Measurements from ENCODE around the gene CLASRP. TPM values are rescaled to one million over a fixed set of nuclear protein-coding genes. Genes with fewer than 3 reads are reported as not detected.
"Not testable (repeated sequence)": the region's sequence is repeated elsewhere in the genome, so short reads cannot be mapped to it uniquely, and the experiment has no call there.

CLASRP gene
- total RNA-seq: 100 to 1,000 TPM; 106 to 113 TPM

GRCh38 chr19:45038931-45039893 is at the start of gene CLASRP:
CLASRP (plus strand) TSS chr19:45039045; CDS start chr19:45040213, 1,168 bp downstream.
- no peaks in the 10 kb centered on the region for H3K27me3 Mint-ChIP-seq (ENCODE audit: low read depth)
- peak; percentile 91 for DNase-seq
- peaks cover 33% of the 10 kb centered on the region for H3K4me1 Mint-ChIP-seq (ENCODE audit: low read depth)
- no peaks in the 10 kb centered on the region for H3K9me3 Mint-ChIP-seq
- intact Hi-C loops (cut with micrococcal nuclease): loop anchor here (1.0 to 2.0 kb wide), 3 partner anchors 37 to 148 kb away; partner anchors contain the start of genes GEMIN7 and TOMM40
- peak within 1 kb of the TSS; percentile 91 for H3K4me3 Mint-ChIP-seq
- peaks cover 49% of the 10 kb centered on the region for H3K36me3 Mint-ChIP-seq (ENCODE audit: low read depth)
- H3K27ac Mint-ChIP-seq: peak within 1 kb of the TSS; percentile 90
- CTCF ChIA-PET: interaction anchor here (0.6 to 2.3 kb wide), 5 partner anchors 10 to 140 kb away, joined by 3 to 7 read pairs (median 3); partner anchors contain the start of genes BLOC1S3 and TRAPPC6A

DNA sequence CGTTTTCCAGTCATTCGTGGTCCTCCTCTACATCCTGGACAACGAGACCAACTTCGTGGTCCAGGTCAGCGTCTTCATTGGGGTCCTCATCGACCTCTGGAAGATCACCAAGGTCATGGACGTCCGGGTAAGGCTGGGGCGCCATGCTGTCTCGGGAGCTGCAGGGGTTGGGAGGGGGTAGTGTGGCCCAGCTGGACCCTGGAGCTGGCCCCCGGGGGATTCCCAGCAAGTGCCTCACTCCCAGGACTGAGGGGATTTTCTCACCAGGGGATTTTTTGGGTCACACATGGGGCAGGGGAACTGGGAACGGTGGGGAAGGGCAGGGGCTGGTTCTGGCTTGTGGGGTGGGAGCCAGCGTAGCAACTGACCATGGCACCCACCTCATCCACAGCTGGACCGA is 48.4 kb upstream of the CLASRP start:
- CTCF ChIA-PET: no interaction called here
- peaks cover 5% of the 10 kb centered on the region for H3K36me3 Mint-ChIP-seq (ENCODE audit: low read depth)
- no peak overlapping the region for H3K27ac Mint-ChIP-seq
- DNase-seq: no peak
- no peaks in the 10 kb centered on the region for H3K27me3 Mint-ChIP-seq (ENCODE audit: low read depth)
- intact Hi-C loops (cut with micrococcal nuclease): no loop called here
- no peaks in the 10 kb centered on the region for H3K9me3 Mint-ChIP-seq
- no peaks in the 10 kb centered on the region for H3K4me1 Mint-ChIP-seq (ENCODE audit: low read depth)
- H3K4me3 Mint-ChIP-seq: no peak overlapping the region

DNA sequence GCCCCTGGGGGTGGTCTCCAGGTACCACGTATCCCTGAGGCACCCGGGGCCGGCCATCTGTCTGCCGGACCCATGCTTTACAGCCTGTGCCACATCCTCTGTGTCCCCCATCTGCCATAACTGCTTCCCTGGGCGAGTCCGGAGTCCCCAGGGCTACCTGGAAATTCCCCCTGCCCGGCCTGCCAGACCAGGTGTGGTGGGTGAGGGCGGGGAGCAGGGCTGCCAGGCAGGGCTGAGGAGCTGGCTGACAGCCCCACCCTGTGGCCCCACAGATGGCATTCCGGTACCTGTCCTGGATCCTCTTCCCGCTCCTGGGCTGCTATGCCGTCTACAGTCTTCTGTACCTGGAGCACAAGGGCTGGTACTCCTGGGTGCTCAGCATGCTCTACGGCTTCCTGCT is 47.9 kb upstream of the CLASRP start:
- intact Hi-C loops (cut with micrococcal nuclease): no loop called here
- Mint-ChIP-seq H3K4me3 (no peak overlapping the region), H3K4me1 (ENCODE audit: low read depth) (no peaks in the 10 kb centered on the region)

GRCh38 chr19:44992336-44993163 is 46.3 kb upstream of the CLASRP start:
- intact Hi-C loops (cut with micrococcal nuclease): no loop called here
- CTCF ChIA-PET: no interaction called here
- Mint-ChIP-seq H3K4me3 (no peak overlapping the region), H3K9me3 (no peaks in the 10 kb centered on the region), H3K27ac (no peak overlapping the region), H3K36me3 (ENCODE audit: low read depth) (peaks cover 4% of the 10 kb centered on the region), H3K27me3 (ENCODE audit: low read depth) (no peaks in the 10 kb centered on the region), H3K4me1 (ENCODE audit: low read depth) (no peaks in the 10 kb centered on the region)
- DNase-seq: no peak

More for the DNA sequence above, 47.9 kb upstream of the CLASRP start:
- CTCF ChIA-PET: no interaction called here
- Mint-ChIP-seq H3K27ac (no peak overlapping the region), H3K36me3 (ENCODE audit: low read depth) (peaks cover 5% of the 10 kb centered on the region), H3K27me3 (ENCODE audit: low read depth) (no peaks in the 10 kb centered on the region), H3K9me3 (no peaks in the 10 kb centered on the region)
- DNase-seq: no peak

DNA sequence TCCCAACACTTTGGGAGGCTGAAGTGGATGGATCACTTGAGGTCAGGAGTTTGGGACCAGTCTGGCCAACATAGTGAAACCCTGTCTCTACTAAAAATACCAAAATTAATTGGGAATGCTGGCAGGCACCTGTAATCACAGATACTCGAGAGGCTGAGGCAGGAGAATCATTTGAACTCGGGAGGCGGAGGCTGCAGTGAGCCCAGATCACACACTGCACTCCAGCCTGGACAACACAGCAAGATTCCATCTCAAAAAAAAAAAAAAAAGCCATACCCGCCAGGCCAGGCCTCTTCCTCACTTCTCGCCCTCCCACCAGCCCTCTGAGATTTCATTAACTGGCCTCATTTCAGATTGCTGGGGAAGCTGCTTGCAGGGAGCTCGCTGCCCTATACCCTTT is 45.3 kb upstream of the CLASRP start:
- intact Hi-C loops (cut with micrococcal nuclease): no loop called here

DNA sequence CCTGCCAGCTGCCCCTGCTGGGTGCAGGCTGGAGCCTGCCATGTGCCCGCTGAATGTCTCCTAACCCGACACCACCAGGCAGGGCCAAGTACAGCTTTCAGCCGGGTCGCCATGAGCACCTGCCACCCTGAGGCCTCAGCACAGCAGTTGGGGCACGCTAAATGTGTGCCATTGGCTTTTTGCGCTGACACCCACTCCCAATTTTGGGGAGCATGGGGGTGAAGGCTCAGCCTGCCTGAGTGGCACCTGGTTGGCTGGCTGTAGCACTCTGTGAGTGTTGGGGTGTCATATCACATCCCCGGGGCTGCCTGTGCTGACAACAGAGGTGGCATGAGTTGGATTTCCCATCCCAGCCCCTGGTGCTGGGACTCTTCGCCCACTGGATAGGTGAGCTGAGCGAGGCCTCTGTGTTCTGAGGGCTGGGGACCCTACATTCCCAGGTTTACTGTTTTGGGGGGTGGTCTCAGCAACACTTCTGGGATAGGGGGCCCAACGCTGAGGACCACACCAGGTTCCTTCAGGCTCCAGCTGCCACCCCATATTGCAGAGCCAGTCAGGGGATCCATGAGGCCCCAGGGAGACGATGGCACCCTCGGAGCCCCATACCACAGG is 44.8 kb upstream of the CLASRP start:
- Mint-ChIP-seq H3K36me3 (ENCODE audit: low read depth) (peaks cover 1% of the 10 kb centered on the region), H3K9me3 (no peaks in the 10 kb centered on the region), H3K4me3 (no peak overlapping the region), H3K27ac (no peak overlapping the region), H3K4me1 (ENCODE audit: low read depth) (no peaks in the 10 kb centered on the region), H3K27me3 (ENCODE audit: low read depth) (no peaks in the 10 kb centered on the region)
- CTCF ChIA-PET: interaction anchor here (0.6 to 1.0 kb wide), 2 partner anchors 65 to 190 kb away, joined by 3 to 4 read pairs; no protein-coding TSS in a partner anchor
- no peak for DNase-seq
- intact Hi-C loops (cut with micrococcal nuclease): no loop called here

More for the DNA sequence above, 45.3 kb upstream of the CLASRP start:
- CTCF ChIA-PET: interaction anchor here (0.6 kb wide), 1 partner anchor 190 kb away, joined by 4 read pairs; no protein-coding TSS in a partner anchor
- H3K27ac Mint-ChIP-seq: no peak overlapping the region
- no peak for DNase-seq
- peaks cover 1% of the 10 kb centered on the region for H3K36me3 Mint-ChIP-seq (ENCODE audit: low read depth)
- H3K9me3 Mint-ChIP-seq: no peaks in the 10 kb centered on the region
- H3K27me3 Mint-ChIP-seq (ENCODE audit: low read depth): no peaks in the 10 kb centered on the region
- H3K4me3 Mint-ChIP-seq: no peak overlapping the region
- no peaks in the 10 kb centered on the region for H3K4me1 Mint-ChIP-seq (ENCODE audit: low read depth)

DNA sequence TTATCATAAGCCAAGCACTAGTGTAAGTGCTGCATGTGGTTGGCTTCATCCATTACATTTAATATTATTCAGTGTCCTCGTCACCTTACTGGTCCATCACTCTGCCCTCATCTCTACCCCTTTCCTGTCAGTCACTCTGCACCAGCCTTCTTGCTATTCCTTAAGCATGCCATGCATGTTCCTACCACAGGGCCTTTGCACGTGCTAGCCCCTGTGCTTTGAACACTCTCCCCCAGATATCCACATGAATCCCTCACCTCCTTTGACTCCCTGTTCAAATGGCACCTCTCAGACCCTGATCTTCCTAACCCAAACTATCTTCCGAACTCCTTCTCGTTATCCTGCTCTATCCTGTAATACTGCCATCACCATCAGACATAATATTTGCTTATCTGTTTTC is 40.8 kb upstream of the CLASRP start:
- Mint-ChIP-seq H3K9me3 (no peaks in the 10 kb centered on the region), H3K4me3 (no peak overlapping the region), H3K4me1 (ENCODE audit: low read depth) (peaks cover 11% of the 10 kb centered on the region), H3K27ac (no peak overlapping the region), H3K27me3 (ENCODE audit: low read depth) (no peaks in the 10 kb centered on the region), H3K36me3 (ENCODE audit: low read depth) (peaks cover 7% of the 10 kb centered on the region)
- DNase-seq: no peak
- CTCF ChIA-PET: no interaction called here
- intact Hi-C loops (cut with micrococcal nuclease): no loop called here

DNA sequence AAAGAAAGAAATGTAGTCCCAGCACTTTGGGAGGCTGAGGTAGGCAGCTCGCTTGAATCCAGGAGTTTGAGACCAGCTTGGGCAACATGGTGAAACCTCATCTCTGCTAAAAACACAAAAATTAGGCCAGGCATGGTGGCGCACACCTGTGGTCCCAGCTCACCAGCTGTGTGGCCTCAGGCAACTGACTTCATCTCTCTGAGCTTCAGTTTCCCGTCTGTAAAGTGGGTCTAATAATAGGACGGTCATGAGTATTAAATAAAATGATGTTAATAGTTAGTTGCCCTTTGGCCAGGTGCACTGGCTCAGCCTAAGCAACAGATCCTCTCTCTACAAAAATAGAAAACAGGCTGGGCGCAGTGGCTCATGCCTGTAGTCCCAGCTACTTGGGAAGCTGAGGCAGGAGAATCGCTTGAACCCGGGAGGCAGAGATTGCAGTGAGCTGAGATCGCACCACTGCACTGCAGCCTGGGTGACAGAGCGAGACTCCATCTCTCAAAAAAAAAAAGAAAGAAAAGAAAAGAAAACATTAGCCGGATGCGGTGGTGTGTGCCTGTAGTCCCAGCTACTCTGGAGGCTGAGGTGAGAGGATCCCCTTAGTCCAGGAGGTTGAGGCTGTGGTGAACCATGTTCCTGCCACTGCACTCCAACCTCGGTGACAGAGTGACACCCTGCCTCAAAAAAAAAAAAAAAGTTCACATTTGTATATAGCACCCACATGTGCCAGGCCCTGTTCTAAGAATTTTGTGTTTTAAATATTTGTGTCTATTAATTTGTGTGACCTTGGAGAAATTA is 39.5 kb upstream of the CLASRP start:
- H3K9me3 Mint-ChIP-seq; intact Hi-C loops (cut with micrococcal nuclease); H3K27ac Mint-ChIP-seq; DNase-seq; H3K4me3 Mint-ChIP-seq; H3K36me3 Mint-ChIP-seq (ENCODE audit: low read depth); H3K27me3 Mint-ChIP-seq (ENCODE audit: low read depth): not testable (repeated sequence)
- CTCF ChIA-PET: interaction anchor here (0.6 to 1.7 kb wide), 4 partner anchors 10 to 306 kb away, joined by 3 to 8 read pairs (median 4); no protein-coding TSS in a partner anchor
- peaks cover 13% of the 10 kb centered on the region for H3K4me1 Mint-ChIP-seq (ENCODE audit: low read depth)

DNA sequence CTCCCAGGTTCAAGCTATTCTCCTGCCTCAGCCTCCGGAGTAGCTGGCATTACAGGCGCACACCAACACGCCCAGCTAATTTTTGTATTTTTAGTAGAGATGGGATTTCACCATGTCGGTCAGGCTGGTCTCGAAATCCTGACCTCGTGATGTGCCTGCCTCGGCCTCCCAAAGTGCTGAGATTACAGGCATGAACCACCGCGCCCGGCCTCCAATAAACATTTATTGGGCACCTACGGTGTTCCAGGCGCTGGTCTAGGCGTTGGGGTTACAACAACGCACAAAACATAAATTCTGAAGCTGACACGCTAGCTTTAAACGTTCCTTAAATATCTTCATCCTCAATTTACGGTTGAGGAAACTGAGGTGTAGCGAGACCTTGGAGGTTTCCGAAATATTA is 38.2 kb upstream of the CLASRP start:
- H3K27ac Mint-ChIP-seq: peak overlapping the region; percentile 88
- CTCF ChIA-PET: interaction anchor here (1.0 to 1.7 kb wide), 3 partner anchors 12 to 125 kb away, joined by 3 to 8 read pairs (median 4); no protein-coding TSS in a partner anchor
- peak overlapping the region; percentile 66 for H3K4me3 Mint-ChIP-seq
- DNase-seq: peak; percentile 11
- H3K9me3 Mint-ChIP-seq; H3K27me3 Mint-ChIP-seq (ENCODE audit: low read depth); H3K36me3 Mint-ChIP-seq (ENCODE audit: low read depth): not testable (repeated sequence)
- H3K4me1 Mint-ChIP-seq (ENCODE audit: low read depth): peaks cover 13% of the 10 kb centered on the region
- intact Hi-C loops (cut with micrococcal nuclease): loop anchor here (1.0 to 5.0 kb wide), 6 partner anchors 45 to 582 kb away; partner anchors contain the start of genes BLOC1S3, CLPTM1, GEMIN7 and OPA3

DNA sequence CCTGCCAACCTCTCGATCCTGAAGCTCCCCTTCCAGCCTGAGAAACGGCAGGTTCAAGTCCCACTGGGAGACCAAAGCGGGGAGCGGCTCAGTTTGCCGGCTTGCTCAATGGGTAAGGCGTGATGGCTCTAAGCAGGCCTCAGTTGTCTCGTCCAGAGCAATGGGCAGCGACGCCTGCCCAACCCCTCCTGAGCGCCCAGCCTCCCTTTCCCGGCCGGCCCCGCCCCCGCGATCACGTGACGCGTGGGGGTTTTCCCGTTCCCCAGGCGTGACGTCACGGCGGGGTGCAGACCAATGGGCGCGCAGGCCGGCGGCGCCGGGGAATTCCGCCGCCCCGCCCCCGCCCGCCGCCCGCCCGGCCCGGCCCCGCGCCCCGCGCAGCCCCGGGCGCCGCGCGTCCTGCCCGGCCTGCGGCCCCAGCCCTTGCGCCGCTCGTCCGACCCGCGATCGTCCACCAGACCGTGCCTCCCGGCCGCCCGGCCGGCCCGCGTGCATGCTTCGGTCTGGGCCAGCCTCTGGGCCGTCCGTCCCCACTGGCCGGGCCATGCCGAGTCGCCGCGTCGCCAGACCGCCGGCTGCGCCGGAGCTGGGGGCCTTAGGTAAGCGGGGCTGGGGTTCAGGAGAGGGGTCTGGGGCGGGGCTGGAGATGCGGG is 37.6 kb upstream of the CLASRP start, which contains the start of gene RELB:
TSS of gene RELB (plus strand) at position 378 of the 653 bp plus-strand sequence. CDS start at position 494, 116 bp downstream.
- Mint-ChIP-seq H3K27me3 (ENCODE audit: low read depth) (no peaks in the 10 kb centered on the region), H3K4me1 (ENCODE audit: low read depth) (peaks cover 17% of the 10 kb centered on the region), H3K4me3 (peak within 1 kb of the TSS; percentile 95), H3K9me3 (no peaks in the 10 kb centered on the region), H3K27ac (peak within 1 kb of the TSS; percentile 98), H3K36me3 (ENCODE audit: low read depth) (peaks cover 14% of the 10 kb centered on the region)
- DNase-seq: peak; percentile 95
- intact Hi-C loops (cut with micrococcal nuclease): loop anchor here (1.0 to 5.0 kb wide), 6 partner anchors 46 to 581 kb away; partner anchors contain the start of genes BLOC1S3, CLPTM1, GEMIN7 and OPA3
- CTCF ChIA-PET: interaction anchor here (0.6 to 1.7 kb wide), 3 partner anchors 12 to 177 kb away, joined by 3 to 8 read pairs (median 3); partner anchors contain the start of genes BLOC1S3 and TRAPPC6A

Measured in activated naive CD4-positive, alpha-beta T cell treated with anti-CD3 and anti-CD28 coated beads for 36 hours (primary cell).